ENCODE measurements around the gene S100PBP. TPM values are rescaled to one million over a fixed set of nuclear protein-coding genes. Genes with fewer than 3 reads are reported as not detected.

Gene S100PBP
- total RNA-seq, 3 donors from 2014 or later (not counting 1 experiment from before 2014, with no cell fraction given) = 84.5 to 114 (median 85.5) TPM

DNA sequence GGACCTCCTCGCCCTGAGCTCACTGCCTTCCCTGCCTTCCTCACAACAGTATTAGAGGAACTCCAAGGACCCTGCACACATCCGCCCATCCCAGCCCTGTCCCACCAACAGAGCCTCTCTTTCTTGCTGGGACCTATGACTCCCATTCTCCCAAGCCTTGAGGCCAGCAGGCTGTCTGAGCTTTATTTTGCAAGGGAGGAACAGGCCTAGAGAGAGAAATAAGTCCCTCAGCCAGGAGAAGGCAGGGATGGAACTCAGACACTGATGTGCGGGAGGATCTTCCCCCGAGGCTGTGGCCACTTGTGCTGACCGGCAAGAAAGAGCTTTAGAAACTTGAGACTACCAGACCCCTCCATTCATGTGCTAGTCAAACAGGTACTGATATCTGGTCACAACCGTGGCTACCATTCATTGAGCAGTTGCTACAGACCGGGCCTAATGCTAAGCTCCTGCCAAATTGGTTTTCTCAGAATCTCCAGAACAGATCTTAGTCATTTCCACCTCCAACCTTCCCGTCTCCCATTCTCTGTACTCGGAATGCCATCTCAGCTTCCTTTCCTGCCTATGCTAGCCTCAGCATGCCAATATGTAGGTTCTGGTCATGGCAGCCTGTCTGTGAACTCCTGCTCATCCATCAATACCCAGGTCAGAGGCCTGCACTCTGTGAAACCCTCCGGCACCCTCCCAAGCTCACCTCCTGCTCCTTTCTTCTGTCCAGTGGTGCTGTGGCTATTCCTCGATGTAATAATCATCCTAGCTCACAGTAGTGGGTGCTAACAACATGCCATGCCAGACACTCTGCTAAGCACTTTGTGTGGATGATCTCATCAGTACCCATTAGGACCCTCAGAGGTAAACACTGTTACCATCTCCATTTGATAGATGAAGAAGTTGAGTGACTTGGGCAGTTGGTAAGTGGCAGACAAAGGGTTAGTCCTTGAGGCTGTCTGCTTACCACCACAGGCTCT, 79.9 kb downstream of the S100PBP start:
- Histone ChIP-seq H3K27me3 (ENCODE audit: control insufficient read depth, insufficient read depth, low read length) (peaks cover 37% of the 10 kb centered on the region), H3K36me3 (ENCODE audit: control insufficient read depth, insufficient read depth, low read length) (no peaks in the 10 kb centered on the region), H3K4me3 (ENCODE audit: low read length) (no peak overlapping the region), H3K27ac (ENCODE audit: low read length) (no peak overlapping the region), H3K4me1 (ENCODE audit: control insufficient read depth, insufficient read depth, low read length) (peaks cover 25% of the 10 kb centered on the region), H3K9me3 (ENCODE audit: control insufficient read depth, insufficient read depth, low read length) (no peaks in the 10 kb centered on the region)
- intact Hi-C loops (cut with micrococcal nuclease) = no loop called here
- H3K27me3 Mint-ChIP-seq (ENCODE audit: low read depth in 2 of 2) = peaks cover 25 to 45% of the 10 kb centered on the region in 2 donors
- peaks cover 7 to 19% of the 10 kb centered on the region in 2 donors for H3K4me1 Mint-ChIP-seq
- H3K27ac Mint-ChIP-seq = no peak overlapping the region
- 88% methylated on average over 11 of the region's 11 CpGs for WGBS (ENCODE audit: insufficient coverage)
- no peak overlapping the region for H3K4me3 Mint-ChIP-seq
- DNase-seq = no peak
- no peaks in the 10 kb centered on the region for H3K36me3 Mint-ChIP-seq
- ATAC-seq = no peak
- TF ChIP-seq, protein P1, sequence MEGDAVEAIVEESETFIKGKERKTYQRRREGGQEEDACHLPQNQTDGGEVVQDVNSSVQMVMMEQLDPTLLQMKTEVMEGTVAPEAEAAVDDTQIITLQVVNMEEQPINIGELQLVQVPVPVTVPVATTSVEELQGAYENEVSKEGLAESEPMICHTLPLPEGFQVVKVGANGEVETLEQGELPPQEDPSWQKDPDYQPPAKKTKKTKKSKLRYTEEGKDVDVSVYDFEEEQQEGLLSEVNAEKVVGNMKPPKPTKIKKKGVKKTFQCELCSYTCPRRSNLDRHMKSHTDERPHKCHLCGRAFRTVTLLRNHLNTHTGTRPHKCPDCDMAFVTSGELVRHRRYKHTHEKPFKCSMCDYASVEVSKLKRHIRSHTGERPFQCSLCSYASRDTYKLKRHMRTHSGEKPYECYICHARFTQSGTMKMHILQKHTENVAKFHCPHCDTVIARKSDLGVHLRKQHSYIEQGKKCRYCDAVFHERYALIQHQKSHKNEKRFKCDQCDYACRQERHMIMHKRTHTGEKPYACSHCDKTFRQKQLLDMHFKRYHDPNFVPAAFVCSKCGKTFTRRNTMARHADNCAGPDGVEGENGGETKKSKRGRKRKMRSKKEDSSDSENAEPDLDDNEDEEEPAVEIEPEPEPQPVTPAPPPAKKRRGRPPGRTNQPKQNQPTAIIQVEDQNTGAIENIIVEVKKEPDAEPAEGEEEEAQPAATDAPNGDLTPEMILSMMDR (IDR thresholded peaks at IDR 0.05) = no peak
- H3K9me3 Mint-ChIP-seq = no peaks in the 10 kb centered on the region

DNA sequence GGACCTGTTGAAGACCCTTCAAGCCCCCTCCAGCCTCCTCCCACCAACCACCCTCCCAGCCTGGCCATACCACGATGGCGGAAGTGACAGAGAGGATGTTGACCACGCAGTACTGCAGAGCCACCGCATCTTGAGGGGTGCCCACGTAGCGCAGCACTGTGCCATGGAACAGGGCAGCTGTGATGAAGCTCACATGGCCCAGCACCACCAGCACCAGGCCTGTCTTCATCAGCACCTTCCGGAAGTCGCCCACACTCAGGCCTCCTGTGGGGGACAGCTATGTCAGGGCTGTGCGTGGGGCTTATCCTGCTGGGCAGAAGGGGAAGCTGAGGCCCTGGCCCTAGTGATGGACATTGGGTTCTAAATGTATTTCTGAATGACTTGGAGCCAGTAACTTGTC, 80.6 kb downstream of the S100PBP start:
- TF ChIP-seq, protein P1 (IDR thresholded peaks at IDR 0.05) = no peak
- Histone ChIP-seq H3K27ac (ENCODE audit: low read length) (no peak overlapping the region), H3K4me1 (ENCODE audit: control insufficient read depth, insufficient read depth, low read length) (peaks cover 20% of the 10 kb centered on the region), H3K9me3 (ENCODE audit: control insufficient read depth, insufficient read depth, low read length) (no peaks in the 10 kb centered on the region), H3K36me3 (ENCODE audit: control insufficient read depth, insufficient read depth, low read length) (no peaks in the 10 kb centered on the region), H3K4me3 (ENCODE audit: low read length) (no peak overlapping the region), H3K27me3 (ENCODE audit: control insufficient read depth, insufficient read depth, low read length) (peaks cover 35% of the 10 kb centered on the region)
- intact Hi-C loops (cut with micrococcal nuclease) = no loop called here
- ATAC-seq = no peak
- WGBS (ENCODE audit: insufficient coverage) = 81% methylated on average over 9 of the region's 9 CpGs
- DNase-seq = no peak
- no peak overlapping the region for H3K4me3 Mint-ChIP-seq
- peaks cover 25 to 46% of the 10 kb centered on the region in 2 donors for H3K27me3 Mint-ChIP-seq (ENCODE audit: low read depth in 2 of 2)
- no peaks in the 10 kb centered on the region for H3K9me3 Mint-ChIP-seq
- H3K36me3 Mint-ChIP-seq = no peaks in the 10 kb centered on the region
- H3K27ac Mint-ChIP-seq = no peak overlapping the region
- H3K4me1 Mint-ChIP-seq = peaks cover 4 to 14% of the 10 kb centered on the region in 2 donors

DNA sequence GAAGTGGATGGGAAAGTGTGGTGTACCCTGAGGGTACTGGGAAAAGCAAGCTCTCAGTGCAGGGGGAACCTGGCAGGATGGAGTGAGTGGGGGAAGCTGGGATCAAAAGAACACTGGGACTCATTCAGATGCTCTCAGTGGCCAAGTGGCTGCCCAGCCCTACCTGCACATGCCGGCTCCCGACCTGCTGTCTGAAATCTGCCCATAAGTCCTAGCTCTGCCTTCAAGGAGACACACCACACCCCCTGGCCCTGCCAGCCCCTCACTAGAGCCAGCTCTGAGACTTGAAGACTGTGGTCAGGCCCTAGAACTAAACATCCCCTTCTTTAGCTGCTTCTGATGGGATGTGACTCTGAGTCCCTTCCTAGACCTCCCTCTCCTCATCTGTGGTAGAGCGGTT, 81.5 kb downstream of the S100PBP start:
- Histone ChIP-seq H3K4me3 (ENCODE audit: low read length) (no peak overlapping the region), H3K27ac (ENCODE audit: low read length) (no peak overlapping the region), H3K27me3 (ENCODE audit: control insufficient read depth, insufficient read depth, low read length) (peaks cover 32% of the 10 kb centered on the region), H3K36me3 (ENCODE audit: control insufficient read depth, insufficient read depth, low read length) (no peaks in the 10 kb centered on the region), H3K4me1 (ENCODE audit: control insufficient read depth, insufficient read depth, low read length) (peaks cover 11% of the 10 kb centered on the region), H3K9me3 (ENCODE audit: control insufficient read depth, insufficient read depth, low read length) (no peaks in the 10 kb centered on the region)
- Mint-ChIP-seq H3K4me3 (no peak overlapping the region), H3K27me3 (ENCODE audit: low read depth in 2 of 2) (peaks cover 25 to 38% of the 10 kb centered on the region in 2 donors), H3K9me3 (no peaks in the 10 kb centered on the region), H3K4me1 (peaks cover 4 to 10% of the 10 kb centered on the region in 2 donors), H3K27ac (no peak overlapping the region), H3K36me3 (no peaks in the 10 kb centered on the region)
- intact Hi-C loops (cut with micrococcal nuclease) = no loop called here
- WGBS (ENCODE audit: insufficient coverage) = 89% methylated on average over 3 of the region's 3 CpGs
- ATAC-seq (no peak), DNase-seq (no peak)
- TF ChIP-seq, protein P1 (IDR thresholded peaks at IDR 0.05) = no peak
